NCI-H146 treated with DMSO at 0.1 percent for 48 hours (cell line): ENCODE measurements around the gene MPHOSPH9.

Source experiments
- DNase-seq: peaks from one replicate; lab custom pipeline; 2025; ENCODE audit not compliant: unreplicated experiment; lab: John Stamatoyannopoulos, UW

MPHOSPH9 gene

GRCh38 chr12:123104809-123105208 lies 128.1 kb downstream of the MPHOSPH9 start:
- no peak for DNase-seq
